ENCODE measurements around the gene CLDN14.

Gene CLDN14

DNA sequence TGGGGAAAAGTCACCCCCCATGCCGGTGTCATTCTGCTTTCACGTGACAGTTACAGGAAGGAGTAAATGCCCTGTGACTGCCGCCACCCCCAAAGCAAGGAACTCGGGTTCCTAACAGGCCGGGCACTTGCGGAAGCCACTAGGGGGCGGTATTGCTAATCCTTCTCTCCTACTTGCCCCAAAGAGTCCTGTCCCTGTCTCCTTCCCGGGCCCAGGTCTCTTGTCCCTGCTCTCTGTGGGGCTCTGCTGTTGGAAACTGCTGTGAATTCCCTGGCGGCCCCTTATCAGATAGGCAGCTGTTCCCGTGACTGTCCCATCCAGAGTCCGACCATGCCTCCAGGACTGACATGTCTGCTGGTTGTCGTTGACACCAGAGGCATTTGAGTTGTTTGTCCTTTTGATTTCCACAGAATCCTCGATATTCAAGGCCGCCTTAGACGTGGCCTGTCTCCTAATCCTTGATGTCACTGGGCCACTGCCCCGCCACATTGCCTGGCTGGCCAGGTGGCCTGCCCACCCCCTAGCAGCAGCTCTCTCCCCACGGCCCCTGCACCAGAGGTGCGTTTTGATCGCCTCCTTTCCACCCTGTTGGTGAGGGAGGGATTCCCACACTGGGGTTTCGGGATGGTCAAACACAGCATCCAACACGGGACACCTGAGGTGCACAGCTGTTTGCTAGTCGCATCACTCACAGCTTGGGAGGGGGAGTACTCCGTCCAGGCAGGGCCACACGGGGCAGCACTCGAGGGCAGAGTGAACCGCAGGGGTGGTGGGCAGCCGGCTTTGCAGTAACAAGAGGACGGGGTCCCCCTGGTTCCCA, 57.4 kb downstream of the CLDN14 start:
- H3K4me3 ChIP-seq (ENCODE audit: low read depth, low read length), result no peak overlapping the region
- TF ChIP-seq, protein P1, sequence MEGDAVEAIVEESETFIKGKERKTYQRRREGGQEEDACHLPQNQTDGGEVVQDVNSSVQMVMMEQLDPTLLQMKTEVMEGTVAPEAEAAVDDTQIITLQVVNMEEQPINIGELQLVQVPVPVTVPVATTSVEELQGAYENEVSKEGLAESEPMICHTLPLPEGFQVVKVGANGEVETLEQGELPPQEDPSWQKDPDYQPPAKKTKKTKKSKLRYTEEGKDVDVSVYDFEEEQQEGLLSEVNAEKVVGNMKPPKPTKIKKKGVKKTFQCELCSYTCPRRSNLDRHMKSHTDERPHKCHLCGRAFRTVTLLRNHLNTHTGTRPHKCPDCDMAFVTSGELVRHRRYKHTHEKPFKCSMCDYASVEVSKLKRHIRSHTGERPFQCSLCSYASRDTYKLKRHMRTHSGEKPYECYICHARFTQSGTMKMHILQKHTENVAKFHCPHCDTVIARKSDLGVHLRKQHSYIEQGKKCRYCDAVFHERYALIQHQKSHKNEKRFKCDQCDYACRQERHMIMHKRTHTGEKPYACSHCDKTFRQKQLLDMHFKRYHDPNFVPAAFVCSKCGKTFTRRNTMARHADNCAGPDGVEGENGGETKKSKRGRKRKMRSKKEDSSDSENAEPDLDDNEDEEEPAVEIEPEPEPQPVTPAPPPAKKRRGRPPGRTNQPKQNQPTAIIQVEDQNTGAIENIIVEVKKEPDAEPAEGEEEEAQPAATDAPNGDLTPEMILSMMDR (IDR thresholded peaks at IDR 0.05; ENCODE audit: borderline replicate concordance, insufficient read depth, low read depth, low read length), result peak; percentile 89

DNA sequence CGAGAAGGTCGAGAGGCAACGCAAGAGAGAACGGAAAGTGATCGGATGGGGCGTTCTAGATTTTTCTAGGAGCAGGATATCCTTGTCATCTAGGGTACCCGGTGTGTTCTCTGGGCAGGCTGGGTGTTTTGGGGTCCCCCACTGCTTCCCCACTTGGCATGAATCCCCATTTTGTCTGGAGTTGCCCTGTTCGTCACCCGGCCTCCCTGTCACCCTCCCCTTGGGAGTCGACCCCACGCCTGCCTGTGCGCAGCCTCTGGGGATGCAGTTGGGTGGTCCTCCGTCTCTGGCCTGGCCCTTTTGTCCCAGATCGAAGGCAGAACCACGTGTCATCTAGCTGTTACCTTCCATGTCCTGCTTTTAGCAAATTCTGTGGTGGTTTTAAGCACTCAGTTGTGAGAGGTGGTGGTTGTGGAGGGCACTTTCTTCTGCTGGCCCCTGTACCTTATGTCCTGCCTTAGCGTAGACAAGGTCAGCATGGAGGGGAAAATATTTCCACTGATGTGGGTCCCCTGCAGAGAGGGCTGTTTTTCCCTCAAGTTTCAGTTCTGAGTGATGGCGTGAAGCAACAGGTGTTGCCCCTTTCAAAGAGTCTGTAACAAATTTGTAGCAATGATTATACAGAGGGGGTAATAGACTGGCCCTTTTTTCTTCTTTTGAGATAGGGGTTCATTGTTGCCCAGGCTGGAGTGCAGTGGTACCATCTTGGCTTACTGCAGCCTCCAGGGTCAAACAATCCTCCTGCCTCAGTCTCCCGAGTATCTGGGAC, 59.2 kb downstream of the CLDN14 start:
- TF ChIP-seq, protein P1 (IDR thresholded peaks at IDR 0.05; ENCODE audit: borderline replicate concordance, insufficient read depth, low read depth, low read length), result no peak

DNA sequence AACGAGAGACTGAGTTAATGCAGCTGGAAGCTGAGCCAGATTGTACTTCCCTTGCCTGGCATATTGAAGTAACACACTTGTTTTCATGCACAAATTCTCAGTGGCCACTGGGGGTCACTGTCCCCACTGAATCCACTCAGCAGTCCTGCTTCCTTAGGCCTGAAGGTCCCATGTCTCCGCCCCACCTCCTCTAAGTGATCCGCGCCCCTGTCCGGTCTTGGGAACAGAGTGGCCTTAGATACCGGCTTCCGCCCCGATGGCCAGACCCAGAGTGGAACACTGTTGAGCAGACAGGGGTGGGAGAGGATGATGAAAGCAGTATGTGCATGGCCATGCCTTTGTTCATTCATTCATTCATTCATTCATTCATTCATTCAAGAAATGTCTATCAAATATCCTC, 59.9 kb downstream of the CLDN14 start:
- TF ChIP-seq, protein P1 (IDR thresholded peaks at IDR 0.05; ENCODE audit: borderline replicate concordance, insufficient read depth, low read depth, low read length), result peak; percentile 70
- H3K4me3 ChIP-seq (ENCODE audit: low read depth, low read length), result no peak overlapping the region

More for the DNA sequence above, 59.2 kb downstream of the CLDN14 start:
- H3K4me3 ChIP-seq (ENCODE audit: low read depth, low read length), result no peak overlapping the region

DNA sequence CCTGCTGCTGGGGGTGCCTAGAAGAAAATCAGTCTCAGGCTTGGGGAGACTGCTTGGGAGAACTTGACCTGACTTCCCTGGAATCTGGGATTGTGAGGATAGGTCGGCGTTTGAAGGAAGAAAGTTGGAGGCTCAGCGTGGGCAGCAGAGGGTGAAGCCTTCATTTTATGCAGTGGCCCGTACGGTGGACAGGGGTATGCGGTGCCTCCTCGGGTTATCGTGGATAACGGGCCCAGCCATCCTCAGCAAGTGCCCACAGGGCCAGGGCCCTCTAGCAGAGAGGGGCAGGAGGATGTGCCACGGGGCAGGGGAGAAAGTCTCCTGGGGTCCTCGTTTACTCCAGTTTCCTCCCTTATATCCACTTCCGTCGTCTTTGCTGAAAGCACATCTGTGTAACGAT, 60.7 kb downstream of the CLDN14 start:
- TF ChIP-seq, protein P1 (IDR thresholded peaks at IDR 0.05; ENCODE audit: borderline replicate concordance, insufficient read depth, low read depth, low read length), result no peak

DNA sequence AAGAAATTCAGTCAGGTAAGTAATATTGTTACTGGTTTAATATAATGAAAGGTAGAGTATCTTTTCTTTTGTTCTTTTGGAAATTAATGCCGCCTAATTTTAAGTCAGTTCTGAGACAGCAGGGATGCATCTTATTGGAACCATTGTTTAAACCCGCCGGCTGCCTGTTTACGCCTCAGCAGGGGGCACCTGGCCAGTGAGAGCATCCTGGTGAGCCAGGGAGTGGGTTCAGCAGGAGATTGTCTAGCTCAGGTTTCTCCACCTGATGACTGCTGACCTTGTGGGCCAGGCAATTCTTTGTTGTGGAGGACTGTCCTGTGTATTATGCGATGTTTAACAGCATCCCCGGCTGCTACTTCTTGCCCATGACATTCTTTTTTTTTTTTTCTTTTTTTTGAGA, 64.5 kb downstream of the CLDN14 start:
- TF ChIP-seq, protein P1 (IDR thresholded peaks at IDR 0.05; ENCODE audit: borderline replicate concordance, insufficient read depth, low read depth, low read length), result no peak
- H3K4me3 ChIP-seq (ENCODE audit: low read depth, low read length), result no peak overlapping the region

More for the DNA sequence above, 60.7 kb downstream of the CLDN14 start:
- H3K4me3 ChIP-seq (ENCODE audit: low read depth, low read length), result no peak overlapping the region

DNA sequence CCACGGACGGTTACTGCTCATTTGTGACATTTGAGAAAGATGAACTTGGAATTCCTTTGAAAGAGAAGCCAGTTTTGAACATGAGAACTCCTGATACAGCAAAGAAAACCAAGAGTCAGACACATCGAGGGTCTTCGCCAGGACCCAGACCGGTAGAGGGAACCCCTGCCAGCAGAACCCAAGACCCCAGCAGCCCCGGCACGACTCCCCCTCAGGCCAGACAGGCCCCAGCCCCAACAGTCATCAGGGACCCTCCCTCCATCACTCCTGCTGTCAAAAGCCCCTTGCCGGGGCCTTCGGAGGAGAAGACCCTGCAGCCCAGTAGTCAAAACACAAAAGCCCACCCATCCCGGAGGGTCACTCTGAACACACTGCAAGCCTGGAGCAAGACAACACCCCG, 67.0 kb downstream of the CLDN14 start:
- TF ChIP-seq, protein P1 (IDR thresholded peaks at IDR 0.05; ENCODE audit: borderline replicate concordance, insufficient read depth, low read depth, low read length), result no peak
- no peak overlapping the region for H3K4me3 ChIP-seq (ENCODE audit: low read depth, low read length)
